Upper lobe of right lung (tissue), 1 donor: ENCODE results near the gene NPFF. TPM values are rescaled to one million over a fixed set of nuclear protein-coding genes. Genes with fewer than 3 reads are reported as not detected.

Experiments
- ATAC-seq: fragments of 200-7000 bp; cut with Tn5 transposase; one replicate; pipeline ENCODE4 v1.9.1; 2020; ENCODE audit warnings: mild to moderate bottlenecking, moderate library complexity
- DNase-seq: peaks from one replicate; pipeline ENCODE4 v3.0.0-alpha.2; 2020
- H3K27ac ChIP-seq: fragments of 200-600 bp; one replicate; pipeline ENCODE4 v1.8.0; 2022
- H3K27me3 ChIP-seq: fragments of 200-600 bp; one replicate; pipeline ENCODE4 v1.8.0; 2022; ENCODE audit warnings: mild to moderate bottlenecking
- H3K36me3 ChIP-seq: fragments of 200-600 bp; one replicate; pipeline ENCODE4 v1.8.0; 2022
- H3K4me1 ChIP-seq: fragments of 200-600 bp; one replicate; pipeline ENCODE4 v1.8.0; 2022
- H3K4me3 ChIP-seq: fragments of 200-600 bp; one replicate; pipeline ENCODE4 v1.8.0; 2022; ENCODE audit warnings: mild to moderate bottlenecking
- H3K9me3 ChIP-seq: fragments of 200-600 bp; one replicate; pipeline ENCODE4 v1.8.0; 2022
- CTCF ChIP-seq: fragments of 200-600 bp; IDR thresholded peaks from one replicate; pipeline ENCODE4 v1.8.0; 2022; ENCODE audit warnings: antibody characterized with exemption
- intact Hi-C: fragments of 100-400 bp; cut with DNase I; formaldehyde crosslinking; loops from one replicate; pipeline ENCODE4 v1.11.0; 2022
- total RNA-seq: library from RNA; stranded (reverse); fragmentation: NEBNext Ultra II Directional; extraction: Animal tissue kit (Norgen Biotek cat#: 25700); gene quantifications from one replicate; pipeline ENCODE4 v1.2.1, GENCODE V29; 2021
- donor health status: DM: no; HTN: yes; CAD: no; lungs with severe emphysema.

NPFF gene
- total RNA-seq, 1 donor from 2014 or later, result not detected

- Histone ChIP-seq H3K27ac (peak overlapping the region; percentile 8), H3K27me3 (no peaks in the 10 kb centered on the region), H3K36me3 (no peaks in the 10 kb centered on the region), H3K4me3 (no peak overlapping the region), H3K9me3 (no peaks in the 10 kb centered on the region), H3K4me1 (peaks cover 50% of the 10 kb centered on the region)
- no peak for TF ChIP-seq CTCF
- ATAC-seq (no peak), DNase-seq (peak; percentile 59)
- intact Hi-C loops, result no loop called here
Observed at GRCh38 chr12:53497461-53497860, 9.8 kb downstream of the NPFF start.

- no peak for ATAC-seq
- TF ChIP-seq CTCF, result no peak
- H3K4me1 ChIP-seq, result peaks cover 51% of the 10 kb centered on the region
- peak overlapping the region; percentile 8 for H3K27ac ChIP-seq
- no peak for DNase-seq
- H3K4me3 ChIP-seq, result peak overlapping the region; percentile 7
- intact Hi-C loops, result no loop called here
- H3K27me3 ChIP-seq, result no peaks in the 10 kb centered on the region
- H3K36me3 ChIP-seq, result no peaks in the 10 kb centered on the region
- no peaks in the 10 kb centered on the region for H3K9me3 ChIP-seq
Observed at GRCh38 chr12:53496752-53497032, 10.6 kb downstream of the NPFF start.

- no peaks in the 10 kb centered on the region for H3K27me3 ChIP-seq
- no peaks in the 10 kb centered on the region for H3K36me3 ChIP-seq
- DNase-seq, result peak; percentile 64
- intact Hi-C loops, result no loop called here
- no peak for ATAC-seq
- H3K4me1 ChIP-seq, result peaks cover 49% of the 10 kb centered on the region
- H3K9me3 ChIP-seq, result no peaks in the 10 kb centered on the region
- no peak for TF ChIP-seq CTCF
- H3K27ac ChIP-seq, result peak overlapping the region; percentile 8
- H3K4me3 ChIP-seq, result peak overlapping the region; percentile 7
Observed at GRCh38 chr12:53495903-53496751, 11.2 kb downstream of the NPFF start.

GRCh38 chr12:53493610-53494391 is 13.5 kb downstream of the NPFF start:
- Histone ChIP-seq H3K4me1 (peaks cover 49% of the 10 kb centered on the region), H3K36me3 (no peaks in the 10 kb centered on the region), H3K4me3 (peak overlapping the region; percentile 62), H3K27ac (peak overlapping the region; percentile 81), H3K27me3 (no peaks in the 10 kb centered on the region), H3K9me3 (no peaks in the 10 kb centered on the region)
- intact Hi-C loops, result no loop called here
- ATAC-seq, result no peak
- TF ChIP-seq CTCF, result no peak
- DNase-seq, result peak; percentile 38

- intact Hi-C loops, result no loop called here
- peak; percentile 97 for ATAC-seq
- Histone ChIP-seq H3K36me3 (peaks cover 2% of the 10 kb centered on the region), H3K27me3 (no peaks in the 10 kb centered on the region), H3K4me1 (peaks cover 43% of the 10 kb centered on the region), H3K4me3 (peak overlapping the region; percentile 62), H3K27ac (peak overlapping the region; percentile 81), H3K9me3 (no peaks in the 10 kb centered on the region)
- TF ChIP-seq CTCF, result no peak
- DNase-seq, result peak; percentile 96
Observed at GRCh38 chr12:53492830-53493609, 14.3 kb downstream of the NPFF start.
